ENCODE results near the gene TMEM33. TPM values are rescaled to one million over a fixed set of nuclear protein-coding genes. Genes with fewer than 3 reads are reported as not detected.

TMEM33 gene
- polyA plus RNA-seq, 1 donor = 18.3 TPM

GRCh38 chr4:41939016-41939626 lies 3.9 kb downstream of the TMEM33 start:
- DNase-seq (ENCODE audit: low read depth) = no peak

- no peak for DNase-seq (ENCODE audit: low read depth)
These were observed 5.6 kb downstream of the TMEM33 start for GRCh38 chr4:41940834-41941233.

- no peak for DNase-seq (ENCODE audit: low read depth)
These were observed 8.3 kb downstream of the TMEM33 start for GRCh38 chr4:41943506-41943905.

GRCh38 chr4:41944089-41944488 lies 8.9 kb downstream of the TMEM33 start:
- DNase-seq (ENCODE audit: low read depth) = no peak

- no peak for DNase-seq (ENCODE audit: low read depth)
These were observed 14.3 kb downstream of the TMEM33 start for GRCh38 chr4:41949531-41949930.

- DNase-seq (ENCODE audit: low read depth) = no peak
These were observed 22.4 kb downstream of the TMEM33 start for GRCh38 chr4:41957634-41958033.

GRCh38 chr4:41963105-41963504 lies 27.9 kb downstream of the TMEM33 start:
- DNase-seq (ENCODE audit: low read depth) = no peak

- no peak for DNase-seq (ENCODE audit: low read depth)
These were observed 29.2 kb downstream of the TMEM33 start for GRCh38 chr4:41964401-41964800.

GRCh38 chr4:41967392-41967791 lies 32.2 kb downstream of the TMEM33 start:
- DNase-seq (ENCODE audit: low read depth) = no peak

- DNase-seq (ENCODE audit: low read depth) = no peak
These were observed 34.4 kb downstream of the TMEM33 start for GRCh38 chr4:41969671-41970070.

- DNase-seq (ENCODE audit: low read depth) = no peak
These were observed 40.1 kb downstream of the TMEM33 start for GRCh38 chr4:41975341-41975740.

GRCh38 chr4:41976775-41977516 lies 41.7 kb downstream of the TMEM33 start:
- DNase-seq (ENCODE audit: low read depth) = no peak

- DNase-seq (ENCODE audit: low read depth) = no peak
These were observed 42.5 kb downstream of the TMEM33 start for GRCh38 chr4:41977709-41978108.

- no peak for DNase-seq (ENCODE audit: low read depth)
These were observed 46.2 kb downstream of the TMEM33 start, which contains the start of gene DCAF4L1 for GRCh38 chr4:41981456-41981855. Gene DCAF4L1 (plus strand): TSS chr4:41981756. CDS start chr4:41981793, 37 bp downstream.

GRCh38 chr4:41982716-41983115 lies 47.5 kb downstream of the TMEM33 start:
- DNase-seq (ENCODE audit: low read depth) = no peak

- no peak for DNase-seq (ENCODE audit: low read depth)
These were observed 49.9 kb downstream of the TMEM33 start for GRCh38 chr4:41985151-41985550.

GRCh38 chr4:41989994-41990364 lies 54.8 kb downstream of the TMEM33 start:
- DNase-seq (ENCODE audit: low read depth) = peak; percentile 1

- DNase-seq (ENCODE audit: low read depth) = peak; percentile 97
These were observed 55.3 kb downstream of the TMEM33 start, which contains the start of gene SLC30A9 for GRCh38 chr4:41990365-41991111. Gene SLC30A9 (plus strand): TSS chr4:41990530. CDS start chr4:41990652, 122 bp downstream.

- DNase-seq (ENCODE audit: low read depth) = no peak
These were observed 56.9 kb downstream of the TMEM33 start for GRCh38 chr4:41991916-41992767.

- no peak for DNase-seq (ENCODE audit: low read depth)
These were observed 58.0 kb downstream of the TMEM33 start for GRCh38 chr4:41992967-41993857.

Data from forelimb muscle (tissue), 1 donor.